SK-N-MC (cell line): Measurements from ENCODE around the gene GHRH.

Experiments
- EZH2 ChIP-seq: fragments of 200-600 bp; sonication (generic); IDR thresholded peaks from one replicate; pipeline ENCODE4 v1.6.1; 2017; ENCODE audit warnings: antibody characterized with exemption
- FOXP2 ChIP-seq: optimal IDR thresholded peaks from 2 replicates; pipeline ENCODE3; 2011; ENCODE audit warnings: mild to moderate bottlenecking, moderate library complexity; ENCODE audit not compliant: insufficient read depth; ENCODE audit errors: extremely low read length, control extremely low read depth
- POLR2AphosphoS5 ChIP-seq: IDR thresholded peaks from 2 replicates; pipeline ENCODE4 v1.6.1; 2012; ENCODE audit warnings: mild to moderate bottlenecking, low read depth, low read length, borderline replicate concordance

DNA sequence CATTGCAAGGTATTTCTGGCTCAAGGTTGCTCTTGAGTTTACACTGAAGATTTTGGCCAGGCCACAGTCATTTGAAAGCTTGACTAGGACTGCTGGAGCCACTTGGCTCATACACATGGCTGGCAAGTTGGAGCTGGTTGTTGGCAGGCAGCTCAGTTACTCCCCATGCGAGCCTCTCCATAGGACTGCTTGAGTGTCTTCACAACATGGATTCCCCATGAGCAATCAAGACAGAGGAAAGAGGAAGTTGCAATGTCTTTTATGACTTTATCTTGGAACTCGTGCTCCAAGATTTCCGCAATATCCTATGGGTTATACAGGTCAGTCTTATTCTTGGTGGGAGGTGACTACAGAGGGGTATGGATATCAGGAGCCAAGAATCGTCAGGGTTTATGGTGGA is 26.5 kb upstream of the GHRH start:
- TF ChIP-seq POLR2AphosphoS5, result no peak
- TF ChIP-seq EZH2, result no peak
- TF ChIP-seq FOXP2, result no peak
